GM23338 (cell line): ENCODE results near the gene NDEL1.

ENCODE experiments used
- CREB1 ChIP-seq: fragments of 250-450 bp; sonication (Bioruptor Pico); IDR thresholded peaks from 2 replicates; pipeline ENCODE4 v1.5.0; 2020; ENCODE audit warnings: low read depth, mild to moderate bottlenecking, moderate library complexity
- EZH2 ChIP-seq: fragments of 200-600 bp; sonication (generic); IDR thresholded peaks from one replicate; pipeline ENCODE4 v1.8.0; 2017; ENCODE audit warnings: antibody characterized with exemption, mild to moderate bottlenecking, low read depth; ENCODE audit not compliant: unreplicated experiment
- EZH2phosphoT487 ChIP-seq: fragments of 200-600 bp; sonication (generic); IDR thresholded peaks from one replicate; pipeline ENCODE4 v1.8.1; 2018; ENCODE audit warnings: antibody characterized with exemption; ENCODE audit not compliant: unreplicated experiment
- JUNB ChIP-seq: IDR thresholded peaks from one replicate; pipeline ENCODE4 v1.6.1; 2016; ENCODE audit warnings: antibody characterized with exemption; ENCODE audit not compliant: unreplicated experiment
- NANOG ChIP-seq: IDR thresholded peaks from 2 replicates; pipeline ENCODE4 v1.6.1; 2016; ENCODE audit warnings: antibody characterized with exemption, borderline replicate concordance
- POLR2AphosphoS5 ChIP-seq: IDR thresholded peaks from 2 replicates; pipeline ENCODE4 v1.6.1; 2016; ENCODE audit warnings: antibody characterized with exemption, low read depth
- REST ChIP-seq: IDR thresholded peaks from one replicate; pipeline ENCODE4 v1.6.1; 2018; ENCODE audit warnings: antibody characterized with exemption; ENCODE audit not compliant: unreplicated experiment
- STAT1 ChIP-seq: IDR thresholded peaks from one replicate; pipeline ENCODE4 v1.6.1; 2016; ENCODE audit warnings: antibody characterized with exemption; ENCODE audit not compliant: unreplicated experiment
- ZNF114 ChIP-seq: fragments of 250-450 bp; sonication (Bioruptor Pico); IDR thresholded peaks from 2 replicates; pipeline ENCODE4 v1.5.0; 2020; ENCODE audit warnings: mild to moderate bottlenecking, moderate library complexity
- ZNF331 ChIP-seq: fragments of 250-450 bp; sonication (Bioruptor Pico); IDR thresholded peaks from 2 replicates; pipeline ENCODE4 v1.5.0; 2020; ENCODE audit warnings: low read depth, mild to moderate bottlenecking, moderate library complexity
- ZNF462 ChIP-seq: fragments of 250-450 bp; sonication (Bioruptor Pico); IDR thresholded peaks from 2 replicates; pipeline ENCODE4 v1.5.0; 2020; ENCODE audit warnings: mild to moderate bottlenecking, moderate library complexity
- TF ChIP-seq, protein P1 (sequence below), 2 experiments: fragments of 200-600 bp in 1 of 2; sonication (generic) in 1 of 2; conservative IDR thresholded peaks; 2 replicates each; pipeline versions ENCODE4 v1.5.1 to v1.6.1; 2016 to 2017; ENCODE audit warnings: antibody characterized with exemption in 2 of 2, low read depth in 2 of 2, mild to moderate bottlenecking in 2 of 2, moderate library complexity in 1 of 2
- TF ChIP-seq, protein P2 (sequence below): IDR thresholded peaks from 2 replicates; pipeline ENCODE4 v1.6.1; 2016; ENCODE audit warnings: antibody characterized with exemption

DNA sequence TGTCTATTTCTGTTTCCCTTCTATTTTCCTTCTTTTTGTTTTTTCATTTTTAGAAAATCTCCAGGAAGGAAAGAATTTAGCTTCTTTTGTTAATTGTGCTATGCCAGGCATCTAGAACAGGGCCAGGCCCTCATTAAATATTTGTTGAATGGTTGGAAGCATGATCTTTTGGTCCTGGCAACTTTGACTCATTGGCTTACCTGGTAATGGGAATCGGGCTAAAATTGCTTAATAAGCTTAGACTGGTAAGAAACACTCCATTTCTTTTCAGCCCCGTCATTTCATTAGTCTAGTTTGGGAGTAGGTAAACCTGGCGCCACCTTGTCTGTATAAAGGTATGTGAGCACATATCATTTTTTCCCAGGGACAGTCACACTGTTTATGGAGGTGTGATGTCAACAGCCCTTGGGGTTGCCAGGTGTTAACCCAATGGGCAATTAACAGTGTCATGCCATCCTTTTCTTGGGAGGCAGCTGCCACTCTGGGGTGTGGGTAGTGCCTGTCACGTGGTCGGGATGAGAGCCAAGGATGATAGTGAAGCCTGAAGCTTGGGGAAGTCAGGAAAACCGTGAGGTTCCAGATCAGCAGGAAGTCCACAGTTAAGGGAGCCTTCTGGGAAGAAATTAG lies 9.5 kb upstream of the NDEL1 start:
- TF ChIP-seq, protein P1, sequence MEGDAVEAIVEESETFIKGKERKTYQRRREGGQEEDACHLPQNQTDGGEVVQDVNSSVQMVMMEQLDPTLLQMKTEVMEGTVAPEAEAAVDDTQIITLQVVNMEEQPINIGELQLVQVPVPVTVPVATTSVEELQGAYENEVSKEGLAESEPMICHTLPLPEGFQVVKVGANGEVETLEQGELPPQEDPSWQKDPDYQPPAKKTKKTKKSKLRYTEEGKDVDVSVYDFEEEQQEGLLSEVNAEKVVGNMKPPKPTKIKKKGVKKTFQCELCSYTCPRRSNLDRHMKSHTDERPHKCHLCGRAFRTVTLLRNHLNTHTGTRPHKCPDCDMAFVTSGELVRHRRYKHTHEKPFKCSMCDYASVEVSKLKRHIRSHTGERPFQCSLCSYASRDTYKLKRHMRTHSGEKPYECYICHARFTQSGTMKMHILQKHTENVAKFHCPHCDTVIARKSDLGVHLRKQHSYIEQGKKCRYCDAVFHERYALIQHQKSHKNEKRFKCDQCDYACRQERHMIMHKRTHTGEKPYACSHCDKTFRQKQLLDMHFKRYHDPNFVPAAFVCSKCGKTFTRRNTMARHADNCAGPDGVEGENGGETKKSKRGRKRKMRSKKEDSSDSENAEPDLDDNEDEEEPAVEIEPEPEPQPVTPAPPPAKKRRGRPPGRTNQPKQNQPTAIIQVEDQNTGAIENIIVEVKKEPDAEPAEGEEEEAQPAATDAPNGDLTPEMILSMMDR (conservative IDR thresholded peaks at IDR 0.05; ENCODE audit: low read depth in 2 of 2), result no peak
- TF ChIP-seq CREB1 (CRISPR knock-in tag) (no peak), POLR2AphosphoS5 (no peak), ZNF331 (CRISPR knock-in tag) (no peak), EZH2 (no peak), EZH2phosphoT487 (no peak), JUNB (no peak), REST (no peak), NANOG (no peak), STAT1 (no peak), ZNF114 (no peak), ZNF462 (no peak)
- TF ChIP-seq, protein P2, sequence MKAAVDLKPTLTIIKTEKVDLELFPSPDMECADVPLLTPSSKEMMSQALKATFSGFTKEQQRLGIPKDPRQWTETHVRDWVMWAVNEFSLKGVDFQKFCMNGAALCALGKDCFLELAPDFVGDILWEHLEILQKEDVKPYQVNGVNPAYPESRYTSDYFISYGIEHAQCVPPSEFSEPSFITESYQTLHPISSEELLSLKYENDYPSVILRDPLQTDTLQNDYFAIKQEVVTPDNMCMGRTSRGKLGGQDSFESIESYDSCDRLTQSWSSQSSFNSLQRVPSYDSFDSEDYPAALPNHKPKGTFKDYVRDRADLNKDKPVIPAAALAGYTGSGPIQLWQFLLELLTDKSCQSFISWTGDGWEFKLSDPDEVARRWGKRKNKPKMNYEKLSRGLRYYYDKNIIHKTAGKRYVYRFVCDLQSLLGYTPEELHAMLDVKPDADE, result no peak
